GM12878 (cell line): ENCODE results near the gene SMAGP. TPM values are rescaled to one million over a fixed set of nuclear protein-coding genes. Genes with fewer than 3 reads are reported as not detected.

Experiments
- ATF7 ChIP-seq: fragments of 450-650 bp; IDR thresholded peaks from 2 replicates; pipeline ENCODE4 v1.6.1; 2016; ENCODE audit warnings: low read depth, mild to moderate bottlenecking
- BRCA1 ChIP-seq: IDR thresholded peaks from 2 replicates; pipeline ENCODE4 v1.6.1; 2011; ENCODE audit warnings: low read depth, low read length, improper control_type of control experiment
- DPF2 ChIP-seq: fragments of 450-650 bp; IDR thresholded peaks from 2 replicates; pipeline ENCODE4 v1.6.1; 2017; ENCODE audit warnings: mild to moderate bottlenecking
- EED ChIP-seq: sonication (generic); IDR thresholded peaks from 2 replicates; pipeline ENCODE4 v1.6.1; 2016; ENCODE audit warnings: antibody characterized with exemption, low read depth
- EZH2 ChIP-seq: IDR thresholded peaks from 2 replicates; pipeline ENCODE4 v1.6.1; 2012; ENCODE audit warnings: low read depth, mild to moderate bottlenecking, control low read depth, inconsistent platforms, low read length, borderline replicate concordance; ENCODE audit not compliant: control insufficient read depth
- HDAC6 ChIP-seq: fragments of 200-600 bp; sonication (generic); IDR thresholded peaks from one replicate; pipeline ENCODE4 v1.8.0; 2017; ENCODE audit warnings: antibody characterized with exemption; ENCODE audit not compliant: unreplicated experiment
- MEF2A ChIP-seq: IDR thresholded peaks from 2 replicates; pipeline ENCODE4 v1.6.1; 2011; ENCODE audit warnings: low read depth, mild to moderate bottlenecking, low read length, moderate library complexity; ENCODE audit not compliant: insufficient read depth
- SMARCA5 ChIP-seq: fragments of 450-650 bp; IDR thresholded peaks from 2 replicates; pipeline ENCODE4 v1.6.1; 2017; ENCODE audit warnings: mild to moderate bottlenecking
- STAT3 ChIP-seq: IDR thresholded peaks from 2 replicates; pipeline ENCODE4 v1.6.1; 2011; ENCODE audit warnings: low read depth, low read length, improper control_type of control experiment
- TARDBP ChIP-seq: IDR thresholded peaks from 2 replicates; pipeline ENCODE4 v1.6.1; 2016; ENCODE audit warnings: borderline replicate concordance
- TBL1XR1 ChIP-seq: IDR thresholded peaks from 2 replicates; pipeline ENCODE4 v1.6.1; 2012; ENCODE audit warnings: low read depth, low read length, improper control_type of control experiment
- TCF7 ChIP-seq: IDR thresholded peaks from 2 replicates; pipeline ENCODE4 v1.6.1; 2014; ENCODE audit warnings: antibody characterized with exemption, borderline replicate concordance
- ZNF274 ChIP-seq: IDR thresholded peaks from one replicate; pipeline ENCODE4 v1.8.0; 2011; ENCODE audit not compliant: insufficient read length, insufficient read depth
- ZNF622 ChIP-seq: fragments of 450-650 bp; IDR thresholded peaks from 2 replicates; pipeline ENCODE4 v1.6.1; 2017; ENCODE audit warnings: mild to moderate bottlenecking, inconsistent platforms
- polyA plus RNA-seq, 11 experiments: library from polyadenylated mRNA; depleted of rRNA in 4 of 11; unstranded in 6 of 11; stranded (reverse) in 5 of 11; fragments of >200 nt; fragmentation: Nextera tagmentation in 4 of 11; fragmentation: Illumina TruSeq in 1 of 11; extraction: Ambion mirVana in 4 of 11; extraction: Trizol in 1 of 11; gene quantifications; 1 replicate in 1 of 11; 2 replicates in 10 of 11; pipeline versions ENCODE4 v1.2.1 to v1.2.3, GENCODE V29; 2011 to 2016; ENCODE audit warnings: inconsistent platforms in 2 of 11, missing spikeins in 2 of 11, low read depth in 1 of 11
- total RNA-seq, 4 experiments: library from RNA; depleted of rRNA in 3 of 4; stranded (reverse); fragments of >200 nt in 3 of 4; fragmentation: Illumina TruSeq in 1 of 4; extraction: Trizol in 1 of 4; gene quantifications; 2 replicates each; pipeline versions ENCODE4 v1.2.1 to v1.2.3, GENCODE V29; 2013 to 2021
- TF ChIP-seq, protein P1 (sequence below): fragments of 450-650 bp; formaldehyde crosslinking; IDR thresholded peaks from 2 replicates; pipeline ENCODE4 v1.5.0; 2022; ENCODE audit warnings: mild to moderate bottlenecking, missing genetic modification characterization
- TF ChIP-seq, protein P2 (sequence below): fragments of 450-650 bp; IDR thresholded peaks from 2 replicates; pipeline ENCODE4 v1.6.1; 2018; ENCODE audit warnings: borderline replicate concordance, mild to moderate bottlenecking; ENCODE audit not compliant: partially characterized antibody
- TF ChIP-seq, protein P3 (sequence below): fragments of 450-650 bp; IDR thresholded peaks from 2 replicates; pipeline ENCODE4 v1.6.1; 2016; ENCODE audit warnings: mild to moderate bottlenecking
- TF ChIP-seq, protein P4 (sequence below): fragments of 150-350 bp; IDR thresholded peaks from 2 replicates; pipeline ENCODE4 v1.6.1; 2016; ENCODE audit warnings: low read depth, low read length
- TF ChIP-seq, protein P5 (sequence below): fragments of 450-650 bp; IDR thresholded peaks from 2 replicates; pipeline ENCODE4 v1.6.1; 2017; ENCODE audit warnings: mild to moderate bottlenecking

SMAGP gene
- total and polyA plus RNA-seq, 10 of the 15 experiments (the other 5 are each of a cell fraction or from before 2014, with no cell fraction given), result 0.42 to 7.1 (median 3.9) TPM

DNA sequence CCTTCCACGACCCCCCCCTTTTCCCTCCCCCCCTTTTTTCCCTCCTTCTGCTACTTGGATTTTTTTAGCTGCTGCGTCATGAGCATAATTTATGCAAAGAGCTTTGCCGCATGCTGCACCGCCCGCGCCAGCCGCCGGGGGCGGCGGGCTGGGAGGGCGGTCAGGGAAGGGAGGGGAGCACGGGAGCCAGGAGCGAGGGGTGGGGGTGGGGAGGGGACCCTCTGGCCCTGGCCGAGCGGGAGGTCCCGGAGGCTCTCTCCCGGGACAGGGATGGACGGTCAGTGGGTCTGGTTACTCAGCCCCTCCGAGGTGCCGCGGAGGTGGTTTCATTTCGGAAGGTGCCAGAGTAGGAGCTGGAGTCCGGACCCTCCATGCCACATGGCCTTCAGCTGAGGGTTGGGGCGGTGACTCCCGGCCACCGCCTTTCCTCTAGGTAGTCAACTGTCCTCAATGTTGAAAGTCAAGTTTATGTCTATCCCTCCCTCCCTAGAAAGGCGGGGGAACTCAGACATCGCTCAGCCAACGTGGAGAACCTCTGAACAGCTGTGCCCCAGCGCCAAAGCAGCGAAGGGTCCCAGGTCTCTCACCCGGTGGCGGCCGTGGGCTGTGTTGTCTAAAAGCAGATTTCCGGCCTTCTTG lies 52.1 kb downstream of the SMAGP start, which contains the start of gene POU6F1 (continued):
- TF ChIP-seq, protein P1, sequence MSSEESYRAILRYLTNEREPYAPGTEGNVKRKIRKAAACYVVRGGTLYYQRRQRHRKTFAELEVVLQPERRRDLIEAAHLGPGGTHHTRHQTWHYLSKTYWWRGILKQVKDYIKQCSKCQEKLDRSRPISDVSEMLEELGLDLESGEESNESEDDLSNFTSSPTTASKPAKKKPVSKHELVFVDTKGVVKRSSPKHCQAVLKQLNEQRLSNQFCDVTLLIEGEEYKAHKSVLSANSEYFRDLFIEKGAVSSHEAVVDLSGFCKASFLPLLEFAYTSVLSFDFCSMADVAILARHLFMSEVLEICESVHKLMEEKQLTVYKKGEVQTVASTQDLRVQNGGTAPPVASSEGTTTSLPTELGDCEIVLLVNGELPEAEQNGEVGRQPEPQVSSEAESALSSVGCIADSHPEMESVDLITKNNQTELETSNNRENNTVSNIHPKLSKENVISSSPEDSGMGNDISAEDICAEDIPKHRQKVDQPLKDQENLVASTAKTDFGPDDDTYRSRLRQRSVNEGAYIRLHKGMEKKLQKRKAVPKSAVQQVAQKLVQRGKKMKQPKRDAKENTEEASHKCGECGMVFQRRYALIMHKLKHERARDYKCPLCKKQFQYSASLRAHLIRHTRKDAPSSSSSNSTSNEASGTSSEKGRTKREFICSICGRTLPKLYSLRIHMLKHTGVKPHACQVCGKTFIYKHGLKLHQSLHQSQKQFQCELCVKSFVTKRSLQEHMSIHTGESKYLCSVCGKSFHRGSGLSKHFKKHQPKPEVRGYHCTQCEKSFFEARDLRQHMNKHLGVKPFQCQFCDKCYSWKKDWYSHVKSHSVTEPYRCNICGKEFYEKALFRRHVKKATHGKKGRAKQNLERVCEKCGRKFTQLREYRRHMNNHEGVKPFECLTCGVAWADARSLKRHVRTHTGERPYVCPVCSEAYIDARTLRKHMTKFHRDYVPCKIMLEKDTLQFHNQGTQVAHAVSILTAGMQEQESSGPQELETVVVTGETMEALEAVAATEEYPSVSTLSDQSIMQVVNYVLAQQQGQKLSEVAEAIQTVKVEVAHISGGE (CRISPR knock-in tag), result no peak
- TF ChIP-seq, protein P2, sequence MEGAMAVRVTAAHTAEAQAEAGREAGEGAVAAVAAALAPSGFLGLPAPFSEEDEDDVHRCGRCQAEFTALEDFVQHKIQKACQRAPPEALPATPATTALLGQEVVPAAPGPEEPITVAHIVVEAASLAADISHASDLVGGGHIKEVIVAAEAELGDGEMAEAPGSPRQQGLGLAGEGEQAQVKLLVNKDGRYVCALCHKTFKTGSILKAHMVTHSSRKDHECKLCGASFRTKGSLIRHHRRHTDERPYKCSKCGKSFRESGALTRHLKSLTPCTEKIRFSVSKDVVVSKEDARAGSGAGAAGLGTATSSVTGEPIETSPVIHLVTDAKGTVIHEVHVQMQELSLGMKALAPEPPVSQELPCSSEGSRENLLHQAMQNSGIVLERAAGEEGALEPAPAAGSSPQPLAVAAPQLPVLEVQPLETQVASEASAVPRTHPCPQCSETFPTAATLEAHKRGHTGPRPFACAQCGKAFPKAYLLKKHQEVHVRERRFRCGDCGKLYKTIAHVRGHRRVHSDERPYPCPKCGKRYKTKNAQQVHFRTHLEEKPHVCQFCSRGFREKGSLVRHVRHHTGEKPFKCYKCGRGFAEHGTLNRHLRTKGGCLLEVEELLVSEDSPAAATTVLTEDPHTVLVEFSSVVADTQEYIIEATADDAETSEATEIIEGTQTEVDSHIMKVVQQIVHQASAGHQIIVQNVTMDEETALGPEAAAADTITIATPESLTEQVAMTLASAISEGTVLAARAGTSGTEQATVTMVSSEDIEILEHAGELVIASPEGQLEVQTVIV, result no peak
- TF ChIP-seq TCF7, result no peak
- TF ChIP-seq DPF2, result no peak
- peak; percentile 52 for TF ChIP-seq EED
- TF ChIP-seq, protein P3, sequence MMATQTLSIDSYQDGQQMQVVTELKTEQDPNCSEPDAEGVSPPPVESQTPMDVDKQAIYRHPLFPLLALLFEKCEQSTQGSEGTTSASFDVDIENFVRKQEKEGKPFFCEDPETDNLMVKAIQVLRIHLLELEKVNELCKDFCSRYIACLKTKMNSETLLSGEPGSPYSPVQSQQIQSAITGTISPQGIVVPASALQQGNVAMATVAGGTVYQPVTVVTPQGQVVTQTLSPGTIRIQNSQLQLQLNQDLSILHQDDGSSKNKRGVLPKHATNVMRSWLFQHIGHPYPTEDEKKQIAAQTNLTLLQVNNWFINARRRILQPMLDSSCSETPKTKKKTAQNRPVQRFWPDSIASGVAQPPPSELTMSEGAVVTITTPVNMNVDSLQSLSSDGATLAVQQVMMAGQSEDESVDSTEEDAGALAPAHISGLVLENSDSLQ, result no peak
- no peak for TF ChIP-seq ZNF622
- no peak for TF ChIP-seq SMARCA5
- TF ChIP-seq EZH2, result no peak
- TF ChIP-seq MEF2A, result 0 out of 2 replicates have a peak, but pooled peaks have one; percentile 27
- TF ChIP-seq HDAC6, result no peak
- TF ChIP-seq, protein P4, sequence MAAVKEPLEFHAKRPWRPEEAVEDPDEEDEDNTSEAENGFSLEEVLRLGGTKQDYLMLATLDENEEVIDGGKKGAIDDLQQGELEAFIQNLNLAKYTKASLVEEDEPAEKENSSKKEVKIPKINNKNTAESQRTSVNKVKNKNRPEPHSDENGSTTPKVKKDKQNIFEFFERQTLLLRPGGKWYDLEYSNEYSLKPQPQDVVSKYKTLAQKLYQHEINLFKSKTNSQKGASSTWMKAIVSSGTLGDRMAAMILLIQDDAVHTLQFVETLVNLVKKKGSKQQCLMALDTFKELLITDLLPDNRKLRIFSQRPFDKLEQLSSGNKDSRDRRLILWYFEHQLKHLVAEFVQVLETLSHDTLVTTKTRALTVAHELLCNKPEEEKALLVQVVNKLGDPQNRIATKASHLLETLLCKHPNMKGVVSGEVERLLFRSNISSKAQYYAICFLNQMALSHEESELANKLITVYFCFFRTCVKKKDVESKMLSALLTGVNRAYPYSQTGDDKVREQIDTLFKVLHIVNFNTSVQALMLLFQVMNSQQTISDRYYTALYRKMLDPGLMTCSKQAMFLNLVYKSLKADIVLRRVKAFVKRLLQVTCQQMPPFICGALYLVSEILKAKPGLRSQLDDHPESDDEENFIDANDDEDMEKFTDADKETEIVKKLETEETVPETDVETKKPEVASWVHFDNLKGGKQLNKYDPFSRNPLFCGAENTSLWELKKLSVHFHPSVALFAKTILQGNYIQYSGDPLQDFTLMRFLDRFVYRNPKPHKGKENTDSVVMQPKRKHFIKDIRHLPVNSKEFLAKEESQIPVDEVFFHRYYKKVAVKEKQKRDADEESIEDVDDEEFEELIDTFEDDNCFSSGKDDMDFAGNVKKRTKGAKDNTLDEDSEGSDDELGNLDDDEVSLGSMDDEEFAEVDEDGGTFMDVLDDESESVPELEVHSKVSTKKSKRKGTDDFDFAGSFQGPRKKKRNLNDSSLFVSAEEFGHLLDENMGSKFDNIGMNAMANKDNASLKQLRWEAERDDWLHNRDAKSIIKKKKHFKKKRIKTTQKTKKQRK, result no peak
- no peak for TF ChIP-seq TARDBP
- TF ChIP-seq STAT3, result no peak
- TF ChIP-seq ZNF274, result no peak
- no peak for TF ChIP-seq ATF7
- TF ChIP-seq, protein P5, sequence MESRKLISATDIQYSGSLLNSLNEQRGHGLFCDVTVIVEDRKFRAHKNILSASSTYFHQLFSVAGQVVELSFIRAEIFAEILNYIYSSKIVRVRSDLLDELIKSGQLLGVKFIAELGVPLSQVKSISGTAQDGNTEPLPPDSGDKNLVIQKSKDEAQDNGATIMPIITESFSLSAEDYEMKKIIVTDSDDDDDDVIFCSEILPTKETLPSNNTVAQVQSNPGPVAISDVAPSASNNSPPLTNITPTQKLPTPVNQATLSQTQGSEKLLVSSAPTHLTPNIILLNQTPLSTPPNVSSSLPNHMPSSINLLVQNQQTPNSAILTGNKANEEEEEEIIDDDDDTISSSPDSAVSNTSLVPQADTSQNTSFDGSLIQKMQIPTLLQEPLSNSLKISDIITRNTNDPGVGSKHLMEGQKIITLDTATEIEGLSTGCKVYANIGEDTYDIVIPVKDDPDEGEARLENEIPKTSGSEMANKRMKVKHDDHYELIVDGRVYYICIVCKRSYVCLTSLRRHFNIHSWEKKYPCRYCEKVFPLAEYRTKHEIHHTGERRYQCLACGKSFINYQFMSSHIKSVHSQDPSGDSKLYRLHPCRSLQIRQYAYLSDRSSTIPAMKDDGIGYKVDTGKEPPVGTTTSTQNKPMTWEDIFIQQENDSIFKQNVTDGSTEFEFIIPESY, result no peak
- no peak for TF ChIP-seq BRCA1
- no peak for TF ChIP-seq TBL1XR1
